Measurements from ENCODE around the gene BCL7C.

GRCh38 chr16:30923554-30924075 is 29.7 kb upstream of the BCL7C start, which contains the start of gene FBXL19:
- TF ChIP-seq BRCA1 (IDR thresholded peaks at IDR 0.05; ENCODE audit: low read depth, low read length) (no peak), SIN3A (conservative IDR thresholded peaks at IDR 0.05 in 1 of 2, IDR thresholded peaks at IDR 0.05 in 1 of 2; ENCODE audit: low read depth in 1 of 2, low read length in 2 of 2) (no peak)
